ENCODE results near the gene TLCD2. TPM values are rescaled to one million over a fixed set of nuclear protein-coding genes. Genes with fewer than 3 reads are reported as not detected.

Gene TLCD2
- total and polyA plus RNA-seq, 2 of the 13 experiments (the other 11 are each of a cell fraction or from before 2014, with no cell fraction given): 0.90 to 1.1 TPM

DNA sequence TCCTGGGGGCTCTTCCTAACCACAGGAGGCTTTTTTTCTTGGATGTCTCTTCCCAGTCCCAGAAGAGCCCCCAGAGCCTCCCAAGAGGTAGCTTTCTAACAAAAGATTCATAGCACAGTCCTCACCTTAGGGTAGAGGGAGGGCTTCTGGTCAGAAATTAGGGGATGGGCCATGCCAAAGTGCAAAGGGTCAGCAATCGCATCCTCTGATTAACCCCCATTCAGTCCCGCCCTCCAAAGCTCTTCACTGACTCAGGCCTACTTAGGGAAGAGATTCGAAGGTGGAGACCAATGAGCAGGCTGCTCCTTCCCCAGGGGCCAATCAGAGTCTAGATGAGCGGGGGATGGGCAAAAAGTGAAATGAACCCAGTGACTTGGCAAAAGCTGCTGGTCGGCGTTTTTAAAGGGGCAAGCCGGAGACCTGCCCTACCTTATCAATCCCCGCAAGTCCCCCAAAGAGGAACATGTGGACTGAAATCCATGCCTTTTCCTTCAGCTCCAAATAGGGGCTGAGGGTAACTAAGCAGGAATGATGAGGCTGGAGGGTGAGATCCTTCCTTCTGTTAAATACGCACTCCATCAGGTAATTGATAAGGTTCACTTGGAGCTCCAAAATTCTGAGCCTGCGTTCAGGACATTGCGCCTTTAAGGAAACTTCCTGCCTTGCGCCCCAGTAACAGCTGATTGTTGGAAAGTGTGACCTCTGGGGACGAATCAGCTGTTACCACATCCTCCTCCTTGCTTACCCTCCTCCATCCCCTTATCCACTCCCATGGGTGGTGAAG, 6.9 kb upstream of the TLCD2 start (continued):
- TF ChIP-seq, protein P1, sequence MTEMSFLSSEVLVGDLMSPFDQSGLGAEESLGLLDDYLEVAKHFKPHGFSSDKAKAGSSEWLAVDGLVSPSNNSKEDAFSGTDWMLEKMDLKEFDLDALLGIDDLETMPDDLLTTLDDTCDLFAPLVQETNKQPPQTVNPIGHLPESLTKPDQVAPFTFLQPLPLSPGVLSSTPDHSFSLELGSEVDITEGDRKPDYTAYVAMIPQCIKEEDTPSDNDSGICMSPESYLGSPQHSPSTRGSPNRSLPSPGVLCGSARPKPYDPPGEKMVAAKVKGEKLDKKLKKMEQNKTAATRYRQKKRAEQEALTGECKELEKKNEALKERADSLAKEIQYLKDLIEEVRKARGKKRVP (CRISPR knock-in tag; IDR thresholded peaks at IDR 0.05): no peak
- TF ChIP-seq ZBTB42 (CRISPR knock-in tag; IDR thresholded peaks at IDR 0.05): no peak
- TF ChIP-seq ZNF7 (CRISPR knock-in tag; IDR thresholded peaks at IDR 0.05): no peak
- peak; percentile 64 for TF ChIP-seq FOSL2 (CRISPR knock-in tag; IDR thresholded peaks at IDR 0.05)
- TF ChIP-seq XBP1 (CRISPR knock-in tag; IDR thresholded peaks at IDR 0.05): no peak
- TF ChIP-seq ZBTB7A (CRISPR knock-in tag; IDR thresholded peaks at IDR 0.05): 0 out of 2 replicates have a peak, but pooled peaks have one; percentile 8
- TF ChIP-seq, protein P2, sequence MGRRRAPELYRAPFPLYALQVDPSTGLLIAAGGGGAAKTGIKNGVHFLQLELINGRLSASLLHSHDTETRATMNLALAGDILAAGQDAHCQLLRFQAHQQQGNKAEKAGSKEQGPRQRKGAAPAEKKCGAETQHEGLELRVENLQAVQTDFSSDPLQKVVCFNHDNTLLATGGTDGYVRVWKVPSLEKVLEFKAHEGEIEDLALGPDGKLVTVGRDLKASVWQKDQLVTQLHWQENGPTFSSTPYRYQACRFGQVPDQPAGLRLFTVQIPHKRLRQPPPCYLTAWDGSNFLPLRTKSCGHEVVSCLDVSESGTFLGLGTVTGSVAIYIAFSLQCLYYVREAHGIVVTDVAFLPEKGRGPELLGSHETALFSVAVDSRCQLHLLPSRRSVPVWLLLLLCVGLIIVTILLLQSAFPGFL (CRISPR knock-in tag; IDR thresholded peaks at IDR 0.05): no peak
- TF ChIP-seq ERF (CRISPR knock-in tag; IDR thresholded peaks at IDR 0.05): no peak
- TF ChIP-seq, protein P3, sequence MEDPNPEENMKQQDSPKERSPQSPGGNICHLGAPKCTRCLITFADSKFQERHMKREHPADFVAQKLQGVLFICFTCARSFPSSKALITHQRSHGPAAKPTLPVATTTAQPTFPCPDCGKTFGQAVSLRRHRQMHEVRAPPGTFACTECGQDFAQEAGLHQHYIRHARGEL (CRISPR knock-in tag; IDR thresholded peaks at IDR 0.05): no peak
- TF ChIP-seq, protein P4, sequence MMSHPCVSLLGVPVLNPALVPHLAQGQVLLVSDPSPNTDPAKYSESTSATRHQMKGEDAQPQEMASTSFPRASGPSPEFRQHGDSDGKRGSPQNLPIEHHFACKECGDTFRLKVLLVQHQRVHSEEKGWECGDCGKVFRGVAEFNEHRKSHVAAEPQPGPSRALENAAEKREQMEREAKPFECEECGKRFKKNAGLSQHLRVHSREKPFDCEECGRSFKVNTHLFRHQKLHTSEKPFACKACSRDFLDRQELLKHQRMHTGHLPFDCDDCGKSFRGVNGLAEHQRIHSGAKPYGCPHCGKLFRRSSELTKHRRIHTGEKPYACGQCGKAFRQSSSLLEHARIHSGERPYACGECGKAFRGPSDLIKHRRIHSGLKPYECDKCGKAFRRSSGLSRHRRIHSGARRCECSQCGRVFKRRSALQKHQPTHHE (CRISPR knock-in tag; IDR thresholded peaks at IDR 0.05; ENCODE audit: borderline replicate concordance): no peak
- peak; percentile 43; the same call in 1 of the 2 replicates for TF ChIP-seq SRY (CRISPR knock-in tag; IDR thresholded peaks at IDR 0.05)
- TF ChIP-seq, protein P5, sequence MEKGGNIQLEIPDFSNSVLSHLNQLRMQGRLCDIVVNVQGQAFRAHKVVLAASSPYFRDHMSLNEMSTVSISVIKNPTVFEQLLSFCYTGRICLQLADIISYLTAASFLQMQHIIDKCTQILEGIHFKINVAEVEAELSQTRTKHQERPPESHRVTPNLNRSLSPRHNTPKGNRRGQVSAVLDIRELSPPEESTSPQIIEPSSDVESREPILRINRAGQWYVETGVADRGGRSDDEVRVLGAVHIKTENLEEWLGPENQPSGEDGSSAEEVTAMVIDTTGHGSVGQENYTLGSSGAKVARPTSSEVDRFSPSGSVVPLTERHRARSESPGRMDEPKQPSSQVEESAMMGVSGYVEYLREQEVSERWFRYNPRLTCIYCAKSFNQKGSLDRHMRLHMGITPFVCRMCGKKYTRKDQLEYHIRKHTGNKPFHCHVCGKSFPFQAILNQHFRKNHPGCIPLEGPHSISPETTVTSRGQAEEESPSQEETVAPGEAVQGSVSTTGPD (CRISPR knock-in tag; IDR thresholded peaks at IDR 0.05): no peak
- TF ChIP-seq ZFP82 (CRISPR knock-in tag; IDR thresholded peaks at IDR 0.05; ENCODE audit: borderline replicate concordance): no peak
- no peak for TF ChIP-seq KDM5B (CRISPR knock-in tag; IDR thresholded peaks at IDR 0.05; ENCODE audit: borderline replicate concordance)
- no peak for TF ChIP-seq ZSCAN29 (CRISPR knock-in tag; conservative IDR thresholded peaks at IDR 0.05)
- TF ChIP-seq, protein P6, sequence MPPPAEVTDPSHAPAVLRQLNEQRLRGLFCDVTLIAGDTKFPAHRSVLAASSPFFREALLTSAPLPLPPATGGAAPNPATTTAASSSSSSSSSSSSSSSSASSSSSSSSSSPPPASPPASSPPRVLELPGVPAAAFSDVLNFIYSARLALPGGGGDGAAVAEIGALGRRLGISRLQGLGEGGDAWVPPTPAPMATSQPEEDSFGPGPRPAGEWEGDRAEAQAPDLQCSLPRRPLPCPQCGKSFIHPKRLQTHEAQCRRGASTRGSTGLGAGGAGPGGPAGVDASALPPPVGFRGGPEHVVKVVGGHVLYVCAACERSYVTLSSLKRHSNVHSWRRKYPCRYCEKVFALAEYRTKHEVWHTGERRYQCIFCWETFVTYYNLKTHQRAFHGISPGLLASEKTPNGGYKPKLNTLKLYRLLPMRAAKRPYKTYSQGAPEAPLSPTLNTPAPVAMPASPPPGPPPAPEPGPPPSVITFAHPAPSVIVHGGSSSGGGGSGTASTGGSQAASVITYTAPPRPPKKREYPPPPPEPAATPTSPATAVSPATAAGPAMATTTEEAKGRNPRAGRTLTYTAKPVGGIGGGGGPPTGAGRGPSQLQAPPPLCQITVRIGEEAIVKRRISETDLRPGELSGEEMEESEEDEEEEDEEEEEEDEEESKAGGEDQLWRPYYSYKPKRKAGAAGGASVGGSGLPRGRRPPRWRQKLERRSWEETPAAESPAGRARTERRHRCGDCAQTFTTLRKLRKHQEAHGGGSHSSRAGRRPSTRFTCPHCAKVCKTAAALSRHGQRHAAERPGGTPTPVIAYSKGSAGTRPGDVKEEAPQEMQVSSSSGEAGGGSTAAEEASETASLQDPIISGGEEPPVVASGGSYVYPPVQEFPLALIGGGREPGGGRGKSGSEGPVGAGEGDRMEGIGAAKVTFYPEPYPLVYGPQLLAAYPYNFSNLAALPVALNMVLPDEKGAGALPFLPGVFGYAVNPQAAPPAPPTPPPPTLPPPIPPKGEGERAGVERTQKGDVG (CRISPR knock-in tag; IDR thresholded peaks at IDR 0.05; ENCODE audit: borderline replicate concordance): no peak
- TF ChIP-seq, protein P7, sequence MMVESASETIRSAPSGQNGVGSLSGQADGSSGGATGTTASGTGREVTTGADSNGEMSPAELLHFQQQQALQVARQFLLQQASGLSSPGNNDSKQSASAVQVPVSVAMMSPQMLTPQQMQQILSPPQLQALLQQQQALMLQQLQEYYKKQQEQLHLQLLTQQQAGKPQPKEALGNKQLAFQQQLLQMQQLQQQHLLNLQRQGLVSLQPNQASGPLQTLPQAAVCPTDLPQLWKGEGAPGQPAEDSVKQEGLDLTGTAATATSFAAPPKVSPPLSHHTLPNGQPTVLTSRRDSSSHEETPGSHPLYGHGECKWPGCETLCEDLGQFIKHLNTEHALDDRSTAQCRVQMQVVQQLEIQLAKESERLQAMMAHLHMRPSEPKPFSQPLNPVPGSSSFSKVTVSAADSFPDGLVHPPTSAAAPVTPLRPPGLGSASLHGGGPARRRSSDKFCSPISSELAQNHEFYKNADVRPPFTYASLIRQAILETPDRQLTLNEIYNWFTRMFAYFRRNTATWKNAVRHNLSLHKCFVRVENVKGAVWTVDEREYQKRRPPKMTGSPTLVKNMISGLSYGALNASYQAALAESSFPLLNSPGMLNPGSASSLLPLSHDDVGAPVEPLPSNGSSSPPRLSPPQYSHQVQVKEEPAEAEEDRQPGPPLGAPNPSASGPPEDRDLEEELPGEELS (CRISPR knock-in tag; IDR thresholded peaks at IDR 0.05): peak; percentile 17; the same call in 1 of the 2 replicates

Measured in HepG2 (cell line).